IPS-20b (cell line): ENCODE measurements around the gene GCG.

Source experiments
- H3K27ac ChIP-seq: one replicate; pipeline ENCODE4 v1.5.1; 2013; ENCODE audit warnings: low read length
- H3K27me3 ChIP-seq: 2 replicates; pipeline ENCODE4 v1.6.1; 2013; ENCODE audit warnings: mild to moderate bottlenecking, low read length, inconsistent platforms; ENCODE audit not compliant: insufficient read depth
- H3K36me3 ChIP-seq: 2 replicates; pipeline ENCODE4 v1.6.1; 2013; ENCODE audit warnings: low read depth, mild to moderate bottlenecking, inconsistent platforms, low read length, moderate library complexity; ENCODE audit not compliant: insufficient read depth
- H3K4me1 ChIP-seq: 2 replicates; pipeline ENCODE4 v1.6.1; 2013; ENCODE audit warnings: mild to moderate bottlenecking, control low read depth, inconsistent platforms, low read length, moderate library complexity; ENCODE audit not compliant: insufficient read depth
- H3K4me3 ChIP-seq: 2 replicates; pipeline ENCODE4 v1.5.1; 2013; ENCODE audit warnings: mild to moderate bottlenecking, low read length, inconsistent platforms
- H3K9ac ChIP-seq: 2 replicates; pipeline ENCODE4 v1.6.1; 2013; ENCODE audit warnings: low read depth, mild to moderate bottlenecking, inconsistent platforms, low read length, moderate library complexity
- H3K9me3 ChIP-seq: 2 replicates; pipeline ENCODE4 v1.6.1; 2013; ENCODE audit warnings: mild to moderate bottlenecking, low read depth, low read length, inconsistent platforms; ENCODE audit not compliant: insufficient read depth

GCG gene

DNA sequence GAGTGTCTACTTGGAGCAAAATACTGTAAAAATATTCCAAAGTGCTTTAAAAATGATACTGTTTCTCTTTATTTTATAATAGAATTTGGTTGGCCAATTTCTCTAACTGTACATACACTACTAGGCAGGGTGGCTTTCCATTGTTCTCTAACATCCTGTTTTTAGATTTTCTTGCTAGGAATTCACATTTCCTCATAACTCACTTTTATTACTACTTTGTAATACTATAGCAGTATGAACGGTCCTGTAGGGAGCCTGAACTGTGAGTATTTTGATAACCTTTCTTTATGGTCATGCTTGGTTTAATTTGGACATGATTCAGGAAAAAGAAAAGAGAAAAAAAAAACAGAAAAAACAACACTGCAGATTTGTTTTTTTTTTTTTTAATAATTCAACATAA, 37.8 kb downstream of the GCG start:
- Histone ChIP-seq H3K27me3 (no peaks in the 10 kb centered on the region), H3K9ac (no peak overlapping the region), H3K4me3 (no peak overlapping the region), H3K9me3 (no peaks in the 10 kb centered on the region), H3K27ac (no peak overlapping the region), H3K36me3 (no peaks in the 10 kb centered on the region), H3K4me1 (peaks cover 10% of the 10 kb centered on the region; the same call in 1 of the 2 replicates)

DNA sequence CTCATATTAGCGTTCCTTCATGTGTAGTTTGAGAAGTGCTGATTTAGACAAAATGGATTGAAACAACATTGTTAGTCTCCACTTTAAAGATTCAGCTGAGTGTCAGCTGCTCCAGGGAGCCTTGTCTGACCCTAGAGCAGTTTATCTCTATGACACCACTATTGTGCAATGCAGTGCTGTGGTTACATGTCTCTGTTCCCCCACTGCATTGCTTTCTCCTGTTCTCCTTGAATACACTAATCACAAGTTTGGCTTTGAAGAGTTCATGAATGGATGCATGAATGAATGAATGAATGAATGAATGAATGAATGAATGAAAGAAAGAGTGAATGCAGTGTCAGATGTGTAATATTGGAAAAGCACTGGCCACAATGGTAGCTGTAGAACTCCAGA, 38.3 kb downstream of the GCG start:
- H3K4me3 ChIP-seq, result no peak overlapping the region
- H3K27ac ChIP-seq, result no peak overlapping the region
- no peaks in the 10 kb centered on the region for H3K27me3 ChIP-seq
- no peak overlapping the region for H3K9ac ChIP-seq
- no peaks in the 10 kb centered on the region for H3K9me3 ChIP-seq
- no peaks in the 10 kb centered on the region for H3K36me3 ChIP-seq
- peaks cover 10% of the 10 kb centered on the region; the same call in 1 of the 2 replicates for H3K4me1 ChIP-seq

DNA sequence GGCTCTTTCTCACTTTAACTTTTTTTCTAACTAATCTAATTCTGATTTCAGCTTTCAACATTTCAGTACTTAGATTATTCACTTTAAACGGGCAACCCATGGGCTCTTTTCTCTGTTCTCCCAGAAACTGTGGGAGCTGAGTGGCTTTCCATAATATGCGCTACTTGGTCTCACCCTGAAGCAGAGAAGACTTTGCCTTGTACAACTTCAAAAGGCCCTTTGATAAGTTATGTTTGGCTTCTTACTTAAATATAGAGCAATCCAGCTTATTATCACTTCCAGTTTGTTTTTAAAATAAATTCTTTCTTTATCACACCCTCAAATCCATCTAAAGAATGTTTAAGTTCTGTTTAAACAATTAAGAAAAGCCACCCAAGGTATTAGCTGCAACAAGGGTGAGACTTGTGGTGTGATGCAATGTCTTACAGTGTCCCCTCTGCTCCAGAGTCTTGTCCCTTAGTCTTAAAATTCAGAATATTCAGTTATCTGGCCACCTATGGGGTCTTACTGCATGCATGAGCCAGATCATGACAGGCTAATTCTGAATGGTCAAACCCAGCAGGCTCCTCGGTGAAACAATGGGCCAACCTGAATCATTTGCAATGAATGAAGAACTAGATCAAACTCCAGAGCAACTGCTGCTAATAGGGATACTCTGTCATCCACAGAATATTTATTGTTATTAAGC, 38.8 kb downstream of the GCG start:
- H3K27ac ChIP-seq, result no peak overlapping the region
- H3K9ac ChIP-seq, result no peak overlapping the region
- H3K9me3 ChIP-seq, result no peaks in the 10 kb centered on the region
- no peaks in the 10 kb centered on the region for H3K27me3 ChIP-seq
- no peaks in the 10 kb centered on the region for H3K36me3 ChIP-seq
- H3K4me1 ChIP-seq, result peaks cover 10% of the 10 kb centered on the region; the same call in 1 of the 2 replicates
- no peak overlapping the region for H3K4me3 ChIP-seq

- peaks cover 10% of the 10 kb centered on the region; the same call in 1 of the 2 replicates for H3K4me1 ChIP-seq
- H3K36me3 ChIP-seq, result no peaks in the 10 kb centered on the region
- H3K9me3 ChIP-seq, result no peaks in the 10 kb centered on the region
- H3K4me3 ChIP-seq, result no peak overlapping the region
- no peak overlapping the region for H3K9ac ChIP-seq
- no peak overlapping the region for H3K27ac ChIP-seq
- H3K27me3 ChIP-seq, result no peaks in the 10 kb centered on the region
These were observed 39.8 kb downstream of the GCG start for GRCh38 chr2:162111958-162112850.

GRCh38 chr2:162107361-162107901, 44.6 kb downstream of the GCG start:
- H3K9ac ChIP-seq, result no peak overlapping the region
- no peaks in the 10 kb centered on the region for H3K4me1 ChIP-seq
- no peaks in the 10 kb centered on the region for H3K27me3 ChIP-seq
- no peaks in the 10 kb centered on the region for H3K36me3 ChIP-seq
- no peaks in the 10 kb centered on the region for H3K9me3 ChIP-seq
- no peak overlapping the region for H3K27ac ChIP-seq
- no peak overlapping the region for H3K4me3 ChIP-seq

- Histone ChIP-seq H3K9me3 (no peaks in the 10 kb centered on the region), H3K27ac (no peak overlapping the region), H3K4me1 (no peaks in the 10 kb centered on the region), H3K36me3 (no peaks in the 10 kb centered on the region), H3K4me3 (no peak overlapping the region), H3K9ac (no peak overlapping the region), H3K27me3 (no peaks in the 10 kb centered on the region)
These were observed 45.3 kb downstream of the GCG start for GRCh38 chr2:162106746-162107145.

GRCh38 chr2:162106146-162106551, 45.9 kb downstream of the GCG start:
- Histone ChIP-seq H3K9me3 (no peaks in the 10 kb centered on the region), H3K36me3 (no peaks in the 10 kb centered on the region), H3K27ac (no peak overlapping the region), H3K9ac (no peak overlapping the region), H3K4me3 (no peak overlapping the region), H3K27me3 (no peaks in the 10 kb centered on the region), H3K4me1 (no peaks in the 10 kb centered on the region)

DNA sequence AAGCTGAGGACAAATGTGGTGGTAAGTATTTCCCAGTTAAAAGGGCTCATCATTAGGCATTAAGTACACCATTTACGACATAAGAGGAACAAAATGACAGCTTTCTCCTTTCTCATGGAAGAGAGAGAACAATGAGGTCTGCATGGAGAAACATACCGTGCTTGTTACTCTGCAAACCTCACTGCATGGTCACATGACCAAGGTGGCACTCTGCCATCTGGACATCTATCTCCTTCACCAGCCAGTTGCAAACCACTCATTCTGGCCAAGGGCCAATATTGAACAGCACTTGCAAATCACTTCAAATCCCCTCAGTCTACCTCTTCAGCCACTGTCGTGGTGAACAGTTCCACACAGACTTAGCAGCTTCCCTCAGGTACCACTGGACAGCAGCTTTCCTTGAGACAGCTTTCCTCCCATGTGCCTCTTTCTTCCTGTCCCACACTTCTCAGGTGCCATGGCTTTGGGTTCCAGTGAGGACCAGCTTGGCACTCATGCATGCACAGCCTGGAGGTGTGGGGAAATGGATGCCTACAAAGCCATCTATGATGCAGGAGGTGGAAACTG, 48.5 kb downstream of the GCG start:
- Histone ChIP-seq H3K36me3 (no peaks in the 10 kb centered on the region), H3K4me3 (no peak overlapping the region), H3K9ac (no peak overlapping the region), H3K9me3 (no peaks in the 10 kb centered on the region), H3K4me1 (no peaks in the 10 kb centered on the region), H3K27ac (no peak overlapping the region), H3K27me3 (no peaks in the 10 kb centered on the region)

GRCh38 chr2:162100579-162100978, 51.5 kb downstream of the GCG start:
- Histone ChIP-seq H3K9ac (no peak overlapping the region), H3K4me3 (no peak overlapping the region), H3K36me3 (no peaks in the 10 kb centered on the region), H3K27me3 (no peaks in the 10 kb centered on the region), H3K27ac (no peak overlapping the region), H3K4me1 (no peaks in the 10 kb centered on the region), H3K9me3 (no peaks in the 10 kb centered on the region)

- no peaks in the 10 kb centered on the region for H3K36me3 ChIP-seq
- H3K27me3 ChIP-seq, result no peaks in the 10 kb centered on the region
- no peaks in the 10 kb centered on the region for H3K9me3 ChIP-seq
- no peaks in the 10 kb centered on the region for H3K4me1 ChIP-seq
- no peak overlapping the region for H3K27ac ChIP-seq
- no peak overlapping the region for H3K9ac ChIP-seq
- H3K4me3 ChIP-seq, result no peak overlapping the region
These were observed 52.2 kb downstream of the GCG start for GRCh38 chr2:162099836-162100235.
